ENCODE results near the gene PAPSS2. TPM values are rescaled to one million over a fixed set of nuclear protein-coding genes. Genes with fewer than 3 reads are reported as not detected.

PAPSS2 gene
- polyA plus RNA-seq, 1 experiment, result 133 TPM

DNA sequence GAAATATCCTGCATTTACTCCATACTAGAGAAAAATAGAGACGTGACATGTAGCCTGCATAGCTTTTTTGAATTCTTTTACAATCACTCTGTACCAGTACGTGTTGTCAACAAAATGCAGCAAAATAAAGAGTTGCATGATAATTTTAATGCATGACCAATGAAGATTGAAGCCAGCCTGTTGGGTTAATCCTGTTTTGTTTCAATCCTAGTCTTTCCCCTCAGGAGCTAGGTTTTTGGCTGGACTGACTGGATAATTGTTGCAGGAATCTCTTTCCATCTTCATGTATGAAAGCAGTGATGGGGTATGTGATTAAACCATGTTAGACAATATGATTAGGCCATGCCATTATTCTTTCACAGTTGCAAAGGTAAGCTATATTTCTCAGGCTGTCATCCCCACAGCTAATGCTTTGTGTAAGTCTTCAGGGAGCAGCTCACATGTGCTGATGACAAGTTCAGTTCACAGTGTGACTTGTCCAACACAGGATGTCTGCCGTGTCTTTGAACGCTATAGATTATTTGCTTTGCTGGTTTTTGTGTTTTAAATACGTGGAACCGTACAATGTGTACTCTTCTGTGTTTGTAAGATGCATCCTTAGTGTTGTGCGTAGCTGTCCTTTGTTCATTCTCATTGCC is 24.4 kb downstream of the PAPSS2 start:
- no peak for TF ChIP-seq CTCF (IDR thresholded peaks at IDR 0.05; ENCODE audit: insufficient read depth, low read depth, low read length)
- peaks cover 1% of the 10 kb centered on the region; the same call in 1 of the 2 replicates for H3K36me3 ChIP-seq (ENCODE audit: control insufficient read depth, insufficient read depth, low read length)
- no peak for DNase-seq (ENCODE audit: low read depth)
- ChIA-PET CTCF (interaction anchor here (0.7 to 1.3 kb wide), 4 partner anchors 27 to 1904 kb away, joined by 3 to 5 read pairs (median 4); no protein-coding TSS in a partner anchor), POLR2A (no interaction called here)
- no peaks in the 10 kb centered on the region for H3K27me3 ChIP-seq (ENCODE audit: control insufficient read depth, insufficient read depth, low read length)
- H3K4me3 ChIP-seq (ENCODE audit: low read depth, low read length), result no peak overlapping the region

DNA sequence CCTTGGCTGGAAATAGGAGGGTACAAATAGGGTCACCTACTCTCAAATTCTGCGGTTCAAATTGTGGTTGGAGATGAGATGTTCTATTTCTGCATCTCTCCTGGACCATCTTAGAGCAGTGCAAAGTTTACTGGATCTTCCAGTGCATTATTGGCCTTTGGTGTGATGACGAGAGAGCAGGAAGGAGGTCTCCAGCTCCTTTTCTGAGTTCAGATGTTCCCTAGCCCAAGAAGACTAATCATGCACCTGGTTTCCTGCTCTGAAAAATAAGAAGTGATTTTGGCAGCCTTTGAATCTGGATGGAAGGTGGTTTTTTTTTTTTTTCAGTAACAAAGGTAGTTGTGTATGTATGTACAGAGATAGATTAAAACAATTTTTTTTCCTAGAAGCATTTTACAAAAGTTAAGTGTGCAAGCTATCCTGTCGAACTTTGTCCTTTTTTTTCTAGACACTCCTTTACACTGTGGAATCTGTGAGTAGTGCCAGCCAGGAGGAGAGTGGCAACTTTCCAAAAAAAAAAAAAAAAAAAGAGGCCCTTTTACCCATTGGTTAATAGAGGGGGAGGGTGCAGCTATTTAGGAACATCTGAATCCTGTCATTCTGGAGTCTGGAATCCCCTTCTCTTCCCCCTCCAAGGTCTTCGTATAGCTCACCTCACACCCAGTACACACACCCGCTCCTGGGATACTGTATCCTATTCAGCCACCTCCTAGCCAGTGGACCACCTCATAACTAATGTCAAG is 26.3 kb downstream of the PAPSS2 start:
- CTCF ChIA-PET, result interaction anchor here (1.4 kb wide), 1 partner anchor 9 kb away, joined by 3 read pairs; no protein-coding TSS in a partner anchor
- DNase-seq (ENCODE audit: low read depth), result no peak

GRCh38 chr10:87691506-87692070 is 31.9 kb downstream of the PAPSS2 start:
- POLR2A ChIA-PET, result interaction anchor here (0.6 kb wide), 1 partner anchor 16 kb away, joined by 3 read pairs; no protein-coding TSS in a partner anchor
- CTCF ChIA-PET, result no interaction called here

More for the DNA sequence above, 26.3 kb downstream of the PAPSS2 start:
- POLR2A ChIA-PET, result interaction anchor here (0.6 kb wide), 1 partner anchor 16 kb away, joined by 17 read pairs; no protein-coding TSS in a partner anchor
- H3K4me3 ChIP-seq (ENCODE audit: low read depth, low read length), result no peak overlapping the region
- H3K27me3 ChIP-seq (ENCODE audit: control insufficient read depth, insufficient read depth, low read length), result no peaks in the 10 kb centered on the region
- H3K36me3 ChIP-seq (ENCODE audit: control insufficient read depth, insufficient read depth, low read length), result peaks cover 1% of the 10 kb centered on the region; the same call in 1 of the 2 replicates
- no peak for TF ChIP-seq CTCF (IDR thresholded peaks at IDR 0.05; ENCODE audit: insufficient read depth, low read depth, low read length)

DNA sequence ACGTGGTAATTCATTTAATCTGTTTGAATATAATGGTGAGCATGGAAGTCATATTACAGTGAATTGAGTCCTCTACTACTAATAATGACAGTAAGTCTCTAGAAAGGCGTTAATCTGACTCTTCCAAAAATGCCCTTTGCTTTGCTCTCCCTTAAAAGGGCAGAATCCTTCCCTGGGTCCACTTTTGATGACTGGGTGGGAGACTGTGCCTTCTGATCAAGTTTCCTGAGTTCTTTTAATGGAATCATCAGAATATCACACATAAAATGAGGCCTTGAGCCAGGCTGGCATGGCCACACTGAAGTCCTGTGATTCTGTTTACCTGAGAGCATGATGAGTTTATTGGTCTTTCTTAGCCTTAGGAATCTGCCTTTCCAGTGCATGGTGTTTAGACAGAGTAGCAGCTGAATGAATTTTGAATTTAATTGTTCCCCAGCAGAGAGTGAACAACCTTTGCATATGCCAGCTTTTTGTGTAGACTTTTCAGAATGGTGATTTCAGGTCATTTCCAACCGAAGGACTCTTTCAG is 33.3 kb downstream of the PAPSS2 start:
- no peak for TF ChIP-seq CTCF (IDR thresholded peaks at IDR 0.05; ENCODE audit: insufficient read depth, low read depth, low read length)
- ChIA-PET POLR2A (no interaction called here), CTCF (interaction anchor here (1.3 kb wide), 1 partner anchor 30 kb away, joined by 3 read pairs; no protein-coding TSS in a partner anchor)
- no peak for DNase-seq (ENCODE audit: low read depth)
- H3K4me3 ChIP-seq (ENCODE audit: low read depth, low read length), result no peak overlapping the region
- H3K27me3 ChIP-seq (ENCODE audit: control insufficient read depth, insufficient read depth, low read length), result no peaks in the 10 kb centered on the region
- H3K36me3 ChIP-seq (ENCODE audit: control insufficient read depth, insufficient read depth, low read length), result no peaks in the 10 kb centered on the region; the same call in 1 of the 2 replicates

More at GRCh38 chr10:87691506-87692070, 31.9 kb downstream of the PAPSS2 start:
- no peak for DNase-seq (ENCODE audit: low read depth)
- H3K4me3 ChIP-seq (ENCODE audit: low read depth, low read length), result no peak overlapping the region
- TF ChIP-seq CTCF (IDR thresholded peaks at IDR 0.05; ENCODE audit: insufficient read depth, low read depth, low read length), result no peak
- no peaks in the 10 kb centered on the region for H3K36me3 ChIP-seq (ENCODE audit: control insufficient read depth, insufficient read depth, low read length)
- no peaks in the 10 kb centered on the region for H3K27me3 ChIP-seq (ENCODE audit: control insufficient read depth, insufficient read depth, low read length)

Measured in BJ (cell line).